ENCODE results near the gene B4GALT6.

B4GALT6 gene

DNA sequence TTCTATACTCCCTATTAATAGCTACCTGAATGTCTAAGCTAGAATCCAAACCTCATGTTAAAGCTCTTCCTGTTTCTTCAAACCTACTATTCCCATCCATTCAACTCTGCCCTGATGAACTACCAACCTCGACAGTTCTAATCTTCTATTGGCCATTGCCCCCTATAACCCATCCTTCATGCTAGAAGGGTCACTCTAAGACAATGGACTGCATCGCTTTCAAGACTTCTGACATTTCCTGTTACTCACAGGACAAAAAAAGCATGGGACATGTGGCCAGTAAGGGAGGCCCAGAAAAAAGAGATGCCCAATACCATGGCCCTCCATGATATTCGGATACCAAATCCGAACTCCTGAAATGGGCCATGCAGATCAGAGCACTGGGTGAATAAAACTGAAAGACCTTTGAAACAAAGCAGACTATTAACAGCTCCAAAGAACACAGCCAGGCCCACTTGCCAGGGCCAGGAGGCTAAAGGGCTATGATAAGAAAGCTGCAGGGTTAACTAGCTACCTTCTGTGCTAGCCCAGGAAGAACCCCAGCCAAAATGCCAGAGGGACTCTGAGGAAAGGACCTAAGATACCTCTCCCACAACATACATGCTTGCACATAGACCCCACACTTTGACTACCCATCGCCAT, 4.5 kb downstream of the B4GALT6 start:
- peaks cover 8% of the 10 kb centered on the region for H3K4me1 ChIP-seq (ENCODE audit: control insufficient read depth, insufficient read depth, low read length)
- H3K27me3 ChIP-seq (ENCODE audit: control insufficient read depth, insufficient read depth, low read length, poor library complexity, severe bottlenecking) = peaks cover 6% of the 10 kb centered on the region
- H3K9me3 ChIP-seq (ENCODE audit: control insufficient read depth, low read length) = no peaks in the 10 kb centered on the region
- no peaks in the 10 kb centered on the region for H3K36me3 ChIP-seq (ENCODE audit: control insufficient read depth, insufficient read depth, low read length)
- 84% methylated on average over 5 of the region's 5 CpGs for WGBS, 2 experiments
- H3K27ac ChIP-seq (ENCODE audit: insufficient read depth, low read depth, low read length, poor library complexity, severe bottlenecking) = no peak overlapping the region
- no peak overlapping the region for H3K4me3 ChIP-seq (ENCODE audit: insufficient read depth, low read depth, low read length)

DNA sequence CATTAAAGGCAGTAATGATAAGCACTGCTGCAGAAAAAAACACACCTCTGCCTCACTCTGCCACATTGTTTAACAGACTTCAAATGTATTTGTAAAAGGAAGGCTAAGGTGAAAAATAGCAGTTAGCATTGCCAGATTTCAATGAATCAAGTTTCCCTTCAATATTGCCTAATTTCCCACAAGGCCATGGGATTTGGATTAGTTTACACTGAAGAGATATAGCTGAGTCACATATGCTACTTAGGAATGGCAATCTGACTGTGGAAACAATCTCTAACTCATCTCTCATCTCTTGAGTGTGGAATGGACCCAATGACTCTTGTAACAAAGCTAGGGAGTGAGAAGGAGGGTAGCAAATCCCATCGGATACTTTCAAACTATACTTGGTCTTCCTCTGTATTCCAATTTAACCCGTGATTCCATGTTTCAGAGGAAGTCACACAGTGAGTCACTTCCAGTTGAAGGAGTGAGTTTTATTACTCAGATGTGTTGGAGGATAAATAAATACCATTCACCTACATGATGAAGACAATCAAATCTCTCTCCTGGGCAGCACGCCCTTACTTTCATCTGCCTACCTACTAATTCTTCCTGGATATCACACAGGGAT, 5.1 kb downstream of the B4GALT6 start:
- Histone ChIP-seq H3K4me3 (ENCODE audit: insufficient read depth, low read depth, low read length) (no peak overlapping the region), H3K27ac (ENCODE audit: insufficient read depth, low read depth, low read length, poor library complexity, severe bottlenecking) (no peak overlapping the region)
- WGBS, 2 experiments = 90 to 99% methylated on average over 2 to 3 of the region's 3 CpGs

DNA sequence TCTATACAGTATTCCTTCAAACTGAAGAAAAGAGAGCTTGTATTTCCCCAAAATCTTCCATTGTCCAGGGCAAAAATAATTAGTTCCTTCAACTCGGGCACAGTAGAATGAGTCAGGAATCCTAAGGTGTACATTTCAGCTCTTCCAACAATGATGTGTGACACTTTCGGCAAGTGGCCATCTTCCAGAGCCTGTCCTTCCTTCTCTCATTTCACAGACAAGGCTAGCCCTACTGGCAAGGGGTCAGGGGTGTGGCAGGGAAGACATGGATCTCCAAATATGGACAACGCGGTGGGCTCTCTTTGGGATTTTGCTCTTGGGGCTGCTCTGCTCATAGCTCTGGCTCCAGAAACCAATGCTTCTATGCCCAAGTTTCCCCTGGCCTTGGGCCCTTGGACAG, 6.0 kb downstream of the B4GALT6 start:
- Histone ChIP-seq H3K9me3 (ENCODE audit: control insufficient read depth, low read length) (no peaks in the 10 kb centered on the region), H3K27me3 (ENCODE audit: control insufficient read depth, insufficient read depth, low read length, poor library complexity, severe bottlenecking) (peaks cover 6% of the 10 kb centered on the region), H3K4me1 (ENCODE audit: control insufficient read depth, insufficient read depth, low read length) (peaks cover 8% of the 10 kb centered on the region), H3K36me3 (ENCODE audit: control insufficient read depth, insufficient read depth, low read length) (no peaks in the 10 kb centered on the region), H3K27ac (ENCODE audit: insufficient read depth, low read depth, low read length, poor library complexity, severe bottlenecking) (no peak overlapping the region), H3K4me3 (ENCODE audit: insufficient read depth, low read depth, low read length) (no peak overlapping the region)
- 90 to 92% methylated on average over 4 of the region's 4 CpGs for WGBS, 2 experiments

More for the DNA sequence above, 5.1 kb downstream of the B4GALT6 start:
- Histone ChIP-seq H3K4me1 (ENCODE audit: control insufficient read depth, insufficient read depth, low read length) (peaks cover 8% of the 10 kb centered on the region), H3K9me3 (ENCODE audit: control insufficient read depth, low read length) (no peaks in the 10 kb centered on the region), H3K27me3 (ENCODE audit: control insufficient read depth, insufficient read depth, low read length, poor library complexity, severe bottlenecking) (peaks cover 6% of the 10 kb centered on the region), H3K36me3 (ENCODE audit: control insufficient read depth, insufficient read depth, low read length) (no peaks in the 10 kb centered on the region)

DNA sequence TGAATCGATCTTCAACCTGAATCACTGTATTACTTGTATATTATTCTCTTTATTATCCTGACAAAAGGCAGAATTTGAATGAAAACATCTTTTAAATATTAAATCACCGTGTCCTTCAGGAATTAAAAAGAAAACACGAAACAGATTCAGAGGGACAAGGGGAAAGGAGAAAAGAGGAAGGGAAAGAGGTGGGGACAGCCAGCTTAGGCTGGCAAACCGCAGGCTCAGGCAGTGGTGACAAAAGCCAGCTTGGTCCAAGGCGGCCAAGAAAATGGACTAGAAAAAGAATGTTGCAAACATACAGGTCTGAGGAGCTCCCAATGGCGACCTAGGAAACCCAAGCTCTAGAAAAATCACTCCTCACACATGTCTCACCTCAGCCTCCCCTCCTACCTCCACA, 6.8 kb downstream of the B4GALT6 start:
- no peak overlapping the region for H3K4me3 ChIP-seq (ENCODE audit: insufficient read depth, low read depth, low read length)
- 76 to 77% methylated on average over 5 of the region's 6 CpGs for WGBS, 2 experiments
- H3K4me1 ChIP-seq (ENCODE audit: control insufficient read depth, insufficient read depth, low read length) = peaks cover 8% of the 10 kb centered on the region
- H3K9me3 ChIP-seq (ENCODE audit: control insufficient read depth, low read length) = no peaks in the 10 kb centered on the region
- no peaks in the 10 kb centered on the region for H3K36me3 ChIP-seq (ENCODE audit: control insufficient read depth, insufficient read depth, low read length)
- no peak overlapping the region for H3K27ac ChIP-seq (ENCODE audit: insufficient read depth, low read depth, low read length, poor library complexity, severe bottlenecking)
- H3K27me3 ChIP-seq (ENCODE audit: control insufficient read depth, insufficient read depth, low read length, poor library complexity, severe bottlenecking) = no peaks in the 10 kb centered on the region

DNA sequence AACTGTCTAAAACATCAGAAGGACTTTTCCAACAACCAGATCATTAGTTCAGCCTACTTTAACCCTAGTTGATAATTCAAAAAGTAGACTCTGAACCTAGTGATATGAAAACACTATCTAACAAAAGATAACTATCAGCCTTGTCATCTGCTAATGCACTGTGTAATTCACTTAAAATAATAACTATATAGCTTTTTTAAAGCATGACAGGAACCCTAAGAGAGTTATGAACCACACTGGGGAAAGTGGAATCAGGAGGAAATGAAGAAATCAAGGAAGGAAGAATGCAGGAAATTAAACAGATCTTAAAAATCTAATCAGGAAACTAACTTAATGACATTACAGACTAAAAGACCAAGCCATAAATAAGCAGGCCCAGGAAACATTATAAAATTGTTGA, 9.0 kb downstream of the B4GALT6 start:
- peaks cover 7% of the 10 kb centered on the region for H3K4me1 ChIP-seq (ENCODE audit: control insufficient read depth, insufficient read depth, low read length)
- no peaks in the 10 kb centered on the region for H3K9me3 ChIP-seq (ENCODE audit: control insufficient read depth, low read length)
- no peaks in the 10 kb centered on the region for H3K27me3 ChIP-seq (ENCODE audit: control insufficient read depth, insufficient read depth, low read length, poor library complexity, severe bottlenecking)
- no peak overlapping the region for H3K4me3 ChIP-seq (ENCODE audit: insufficient read depth, low read depth, low read length)
- no peaks in the 10 kb centered on the region for H3K36me3 ChIP-seq (ENCODE audit: control insufficient read depth, insufficient read depth, low read length)
- no peak overlapping the region for H3K27ac ChIP-seq (ENCODE audit: insufficient read depth, low read depth, low read length, poor library complexity, severe bottlenecking)

DNA sequence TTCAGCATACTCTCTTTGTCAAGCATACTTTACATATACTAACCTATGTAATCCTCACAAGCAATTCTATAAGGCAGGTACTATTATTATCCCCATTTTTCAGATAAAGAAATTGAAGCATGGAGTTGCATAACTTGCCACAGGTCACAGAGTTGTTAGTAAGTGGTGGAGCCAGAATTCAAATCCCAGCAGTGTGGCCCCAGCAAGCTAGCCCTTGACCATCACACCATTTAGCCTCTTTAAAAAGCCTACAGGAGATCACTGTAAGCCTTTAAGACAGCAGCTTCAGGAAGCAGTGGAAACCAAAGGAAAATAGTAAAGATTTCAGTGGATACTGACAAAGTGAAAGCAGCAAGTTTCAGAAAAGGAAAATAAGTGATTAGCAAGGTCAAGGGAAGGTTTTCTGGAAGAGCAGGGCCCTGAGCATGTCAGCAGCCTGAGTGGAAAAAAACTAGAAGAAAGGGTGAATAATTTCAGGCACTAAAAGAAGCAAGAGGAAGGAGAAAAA, 11.7 kb downstream of the B4GALT6 start:
- H3K4me3 ChIP-seq (ENCODE audit: insufficient read depth, low read depth, low read length) = no peak overlapping the region
- H3K9me3 ChIP-seq (ENCODE audit: control insufficient read depth, low read length) = no peaks in the 10 kb centered on the region
- H3K36me3 ChIP-seq (ENCODE audit: control insufficient read depth, insufficient read depth, low read length) = no peaks in the 10 kb centered on the region
- H3K4me1 ChIP-seq (ENCODE audit: control insufficient read depth, insufficient read depth, low read length) = peaks cover under 1% of the 10 kb centered on the region
- no peaks in the 10 kb centered on the region for H3K27me3 ChIP-seq (ENCODE audit: control insufficient read depth, insufficient read depth, low read length, poor library complexity, severe bottlenecking)
- H3K27ac ChIP-seq (ENCODE audit: insufficient read depth, low read depth, low read length, poor library complexity, severe bottlenecking) = no peak overlapping the region

DNA sequence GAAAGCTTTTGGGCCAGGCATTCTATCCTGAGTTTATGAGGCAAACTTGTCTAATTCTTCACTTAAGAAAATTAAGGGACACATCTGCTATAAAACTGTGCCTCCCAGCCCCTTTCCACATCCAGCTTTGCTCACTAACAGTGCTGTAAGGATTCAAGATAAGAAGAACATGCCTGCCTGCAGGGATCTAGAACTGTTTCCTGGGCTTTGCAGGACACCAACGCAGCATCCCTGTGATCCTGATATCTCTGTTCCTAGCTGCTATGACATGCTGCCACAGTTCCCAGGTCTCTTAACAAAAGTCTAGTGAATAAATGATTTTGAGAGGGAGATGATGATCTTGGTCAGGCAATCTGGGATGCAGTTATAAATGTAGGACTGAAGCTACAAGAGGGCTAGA, 12.4 kb downstream of the B4GALT6 start:
- no peaks in the 10 kb centered on the region for H3K9me3 ChIP-seq (ENCODE audit: control insufficient read depth, low read length)
- H3K4me1 ChIP-seq (ENCODE audit: control insufficient read depth, insufficient read depth, low read length) = no peaks in the 10 kb centered on the region
- 79 to 88% methylated on average over 1 of the region's 1 CpG for WGBS, 2 experiments

DNA sequence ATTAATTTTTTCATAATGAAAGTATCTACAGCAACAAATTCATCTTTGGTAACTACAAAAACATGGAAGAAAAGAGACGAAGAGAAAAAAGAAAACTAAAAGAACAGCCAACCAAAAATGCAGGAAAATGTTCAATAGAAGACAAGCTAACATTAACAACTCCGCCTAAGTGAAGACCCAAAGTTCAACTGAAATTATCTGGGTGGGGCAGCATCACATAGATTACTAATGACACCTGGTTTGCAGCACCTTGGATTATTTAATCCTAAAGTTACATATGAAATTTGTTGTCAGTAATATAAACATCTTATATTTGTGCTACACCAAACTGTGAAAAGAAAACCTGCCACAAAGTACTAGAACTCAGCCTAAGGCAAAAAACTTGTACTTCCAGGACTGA, 14.8 kb downstream of the B4GALT6 start:
- Histone ChIP-seq H3K27me3 (ENCODE audit: control insufficient read depth, insufficient read depth, low read length, poor library complexity, severe bottlenecking) (no peaks in the 10 kb centered on the region), H3K9me3 (ENCODE audit: control insufficient read depth, low read length) (no peaks in the 10 kb centered on the region), H3K4me1 (ENCODE audit: control insufficient read depth, insufficient read depth, low read length) (no peaks in the 10 kb centered on the region), H3K27ac (ENCODE audit: insufficient read depth, low read depth, low read length, poor library complexity, severe bottlenecking) (no peak overlapping the region), H3K36me3 (ENCODE audit: control insufficient read depth, insufficient read depth, low read length) (no peaks in the 10 kb centered on the region), H3K4me3 (ENCODE audit: insufficient read depth, low read depth, low read length) (no peak overlapping the region)
- WGBS, 2 experiments = 90 to 96% methylated on average over 2 of the region's 2 CpGs

More for the DNA sequence above, 12.4 kb downstream of the B4GALT6 start:
- H3K36me3 ChIP-seq (ENCODE audit: control insufficient read depth, insufficient read depth, low read length) = no peaks in the 10 kb centered on the region
- no peaks in the 10 kb centered on the region for H3K27me3 ChIP-seq (ENCODE audit: control insufficient read depth, insufficient read depth, low read length, poor library complexity, severe bottlenecking)
- no peak overlapping the region for H3K4me3 ChIP-seq (ENCODE audit: insufficient read depth, low read depth, low read length)
- no peak overlapping the region for H3K27ac ChIP-seq (ENCODE audit: insufficient read depth, low read depth, low read length, poor library complexity, severe bottlenecking)

DNA sequence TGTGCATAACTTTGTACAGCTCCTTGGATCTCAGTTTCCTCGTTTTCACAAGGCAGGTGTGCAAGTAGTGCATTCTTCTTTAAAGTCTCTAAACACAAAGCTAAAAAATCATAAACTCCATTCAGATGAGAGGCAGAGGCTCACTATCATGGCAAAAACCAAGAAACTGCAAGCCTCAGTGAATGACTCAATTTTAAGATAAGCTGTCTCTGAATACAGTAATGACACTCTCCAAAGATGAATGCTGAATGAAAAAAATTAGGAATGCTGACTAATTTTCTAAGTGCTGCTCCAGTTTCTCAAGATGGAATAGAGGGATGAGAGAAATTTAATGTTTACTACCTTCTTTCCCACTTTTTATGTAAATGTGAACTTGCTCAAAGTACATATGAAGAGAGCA, 17.2 kb downstream of the B4GALT6 start:
- Histone ChIP-seq H3K27me3 (ENCODE audit: control insufficient read depth, insufficient read depth, low read length, poor library complexity, severe bottlenecking) (no peaks in the 10 kb centered on the region), H3K4me1 (ENCODE audit: control insufficient read depth, insufficient read depth, low read length) (no peaks in the 10 kb centered on the region), H3K27ac (ENCODE audit: insufficient read depth, low read depth, low read length, poor library complexity, severe bottlenecking) (no peak overlapping the region), H3K4me3 (ENCODE audit: insufficient read depth, low read depth, low read length) (no peak overlapping the region), H3K36me3 (ENCODE audit: control insufficient read depth, insufficient read depth, low read length) (no peaks in the 10 kb centered on the region), H3K9me3 (ENCODE audit: control insufficient read depth, low read length) (no peaks in the 10 kb centered on the region)
- WGBS, 2 experiments = 86 to 98% methylated on average over 1 of the region's 1 CpG

DNA sequence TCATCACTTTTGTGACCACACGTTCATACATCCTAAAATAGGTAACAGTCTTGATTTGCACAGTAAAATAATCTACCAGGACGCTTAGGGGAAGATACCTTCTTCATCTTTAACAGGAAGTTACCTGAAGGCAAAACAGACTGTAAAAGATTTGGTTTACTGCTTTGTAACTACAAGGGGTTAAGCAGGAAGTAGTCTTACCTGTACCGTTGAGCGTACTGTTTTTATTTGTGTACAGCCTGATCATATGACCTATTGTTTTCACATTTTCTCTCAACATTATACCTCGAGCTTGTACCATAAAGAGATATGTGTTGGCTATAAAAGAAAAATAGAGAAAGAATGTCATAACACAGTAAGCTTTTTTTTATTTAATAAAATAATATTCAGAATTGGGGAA, 18.3 kb downstream of the B4GALT6 start:
- H3K27me3 ChIP-seq (ENCODE audit: control insufficient read depth, insufficient read depth, low read length, poor library complexity, severe bottlenecking) = no peaks in the 10 kb centered on the region
- H3K4me1 ChIP-seq (ENCODE audit: control insufficient read depth, insufficient read depth, low read length) = no peaks in the 10 kb centered on the region
- H3K4me3 ChIP-seq (ENCODE audit: insufficient read depth, low read depth, low read length) = no peak overlapping the region
- 96 to 100% methylated on average over 2 to 4 of the region's 5 CpGs for WGBS, 2 experiments
- no peaks in the 10 kb centered on the region for H3K9me3 ChIP-seq (ENCODE audit: control insufficient read depth, low read length)
- H3K27ac ChIP-seq (ENCODE audit: insufficient read depth, low read depth, low read length, poor library complexity, severe bottlenecking) = no peak overlapping the region
- no peaks in the 10 kb centered on the region for H3K36me3 ChIP-seq (ENCODE audit: control insufficient read depth, insufficient read depth, low read length)
